HepG2 (cell line): ENCODE results near the gene LSM3. TPM values are rescaled to one million over a fixed set of nuclear protein-coding genes. Genes with fewer than 3 reads are reported as not detected.

Experiments used
- DR1 ChIP-seq: sonication (generic); formaldehyde crosslinking; IDR thresholded peaks from 2 replicates; pipeline ENCODE4 v1.8.0; 2021; ENCODE audit warnings: mild to moderate bottlenecking, missing genetic modification reagents, inconsistent platforms
- ETV6 ChIP-seq: sonication (generic); formaldehyde crosslinking; conservative IDR thresholded peaks from 2 replicates; pipeline ENCODE4 v1.4.0; 2020; ENCODE audit warnings: missing genetic modification reagents
- FIP1L1 ChIP-seq: fragments of 200-400 bp; formaldehyde crosslinking; IDR thresholded peaks from 2 replicates; pipeline ENCODE4 v1.6.1; 2018; ENCODE audit warnings: low read depth, mild to moderate bottlenecking, low read length, moderate library complexity, borderline replicate concordance; ENCODE audit not compliant: insufficient read depth
- GATA4 ChIP-seq: sonication (generic); IDR thresholded peaks from 2 replicates; pipeline ENCODE4 v1.6.1; 2016; ENCODE audit warnings: antibody characterized with exemption, low read depth, borderline replicate concordance
- SETDB1 ChIP-seq: sonication (generic); formaldehyde crosslinking; IDR thresholded peaks from 2 replicates; pipeline ENCODE4 v1.5.1; 2020; ENCODE audit warnings: missing genetic modification reagents, mild to moderate bottlenecking, borderline replicate concordance
- SRSF9 ChIP-seq: fragments of 200-400 bp; formaldehyde crosslinking; IDR thresholded peaks from 2 replicates; pipeline ENCODE4 v1.6.1; 2018; ENCODE audit warnings: borderline replicate concordance, mild to moderate bottlenecking, low read depth, low read length; ENCODE audit not compliant: insufficient read depth, poor library complexity, severe bottlenecking
- ZNF17 ChIP-seq: sonication (generic); formaldehyde crosslinking; IDR thresholded peaks from 2 replicates; pipeline ENCODE4 v1.5.0; 2020; ENCODE audit warnings: mild to moderate bottlenecking, missing genetic modification reagents
- ZNF329 ChIP-seq: sonication (generic); formaldehyde crosslinking; IDR thresholded peaks from 2 replicates; pipeline ENCODE4 v1.9.0; 2021; ENCODE audit warnings: low read depth, mild to moderate bottlenecking, missing genetic modification reagents
- ZNF460 ChIP-seq: sonication (generic); formaldehyde crosslinking; IDR thresholded peaks from 2 replicates; pipeline ENCODE4 v1.5.1; 2020; ENCODE audit warnings: missing genetic modification reagents, mild to moderate bottlenecking, borderline replicate concordance
- ZNF484 ChIP-seq: sonication (generic); formaldehyde crosslinking; IDR thresholded peaks from 2 replicates; pipeline ENCODE4 v1.5.1; 2020; ENCODE audit warnings: mild to moderate bottlenecking, low read depth, missing genetic modification reagents, borderline replicate concordance
- ZNF619 ChIP-seq: sonication (generic); formaldehyde crosslinking; IDR thresholded peaks from 2 replicates; pipeline ENCODE4 v1.4.0; 2020; ENCODE audit warnings: mild to moderate bottlenecking, missing genetic modification reagents
- ZNF747 ChIP-seq: sonication (generic); formaldehyde crosslinking; IDR thresholded peaks from 2 replicates; pipeline ENCODE4 v1.8.1; 2023; ENCODE audit warnings: missing genetic modification reagents, mild to moderate bottlenecking, borderline replicate concordance
- ZNF790 ChIP-seq: sonication (generic); formaldehyde crosslinking; IDR thresholded peaks from 2 replicates; pipeline ENCODE4 v1.8.0; 2022; ENCODE audit warnings: missing genetic modification reagents, mild to moderate bottlenecking, borderline replicate concordance
- ZZZ3 ChIP-seq: sonication (generic); formaldehyde crosslinking; IDR thresholded peaks from 2 replicates; pipeline ENCODE4 v1.4.0; 2020; ENCODE audit warnings: missing genetic modification reagents, mild to moderate bottlenecking, borderline replicate concordance
- polyA plus RNA-seq, 8 experiments: library from polyadenylated mRNA; depleted of rRNA in 3 of 8; stranded (reverse) in 7 of 8; unstranded in 1 of 8; fragments of >200 nt; fragmentation: Illumina TruSeq in 4 of 8; extraction: Trizol in 4 of 8; gene quantifications; 2 replicates each; pipeline versions ENCODE4 v1.2.1 to v1.2.3, GENCODE V29; 2011 to 2016; ENCODE audit warnings: low read depth in 4 of 8, missing spikeins in 1 of 8, mixed read lengths in 1 of 8; ENCODE audit not compliant: insufficient read depth in 1 of 8
- total RNA-seq, 5 experiments: library from RNA; depleted of rRNA; stranded (reverse); fragments of >200 nt; fragmentation: Illumina TruSeq; extraction: Trizol; gene quantifications; 2 replicates each; pipeline ENCODE4 v1.2.3, GENCODE V29; 2016; ENCODE audit warnings: low read depth in 1 of 5
- TF ChIP-seq, protein P1 (sequence below): sonication (generic); formaldehyde crosslinking; IDR thresholded peaks from 2 replicates; pipeline ENCODE4 v1.4.0; 2020; ENCODE audit warnings: missing genetic modification reagents, low read depth, mild to moderate bottlenecking, borderline replicate concordance
- TF ChIP-seq, protein P2 (sequence below): sonication (generic); formaldehyde crosslinking; IDR thresholded peaks from 2 replicates; pipeline ENCODE4 v1.4.0; 2020; ENCODE audit warnings: missing genetic modification reagents
- TF ChIP-seq, protein P3 (sequence below): sonication (generic); formaldehyde crosslinking; IDR thresholded peaks from 2 replicates; pipeline ENCODE4 v1.8.0; 2022; ENCODE audit warnings: missing genetic modification reagents, mild to moderate bottlenecking, borderline replicate concordance
- TF ChIP-seq, protein P4 (sequence below): IDR thresholded peaks from 2 replicates; pipeline ENCODE4 v1.6.1; 2012; ENCODE audit warnings: inconsistent platforms
- TF ChIP-seq, protein P5 (sequence below): sonication (generic); formaldehyde crosslinking; IDR thresholded peaks from 2 replicates; pipeline ENCODE4 v1.5.1; 2020; ENCODE audit warnings: mild to moderate bottlenecking, moderate library complexity, missing genetic modification reagents
- TF ChIP-seq, protein P6 (sequence below): sonication (generic); formaldehyde crosslinking; IDR thresholded peaks from 2 replicates; pipeline ENCODE4 v1.5.0; 2020; ENCODE audit warnings: missing genetic modification reagents

Gene LSM3
- total and polyA plus RNA-seq, 2 of the 13 experiments (the other 11 are each of a cell fraction or from before 2014, with no cell fraction given): 5.1 to 19.4 TPM

DNA sequence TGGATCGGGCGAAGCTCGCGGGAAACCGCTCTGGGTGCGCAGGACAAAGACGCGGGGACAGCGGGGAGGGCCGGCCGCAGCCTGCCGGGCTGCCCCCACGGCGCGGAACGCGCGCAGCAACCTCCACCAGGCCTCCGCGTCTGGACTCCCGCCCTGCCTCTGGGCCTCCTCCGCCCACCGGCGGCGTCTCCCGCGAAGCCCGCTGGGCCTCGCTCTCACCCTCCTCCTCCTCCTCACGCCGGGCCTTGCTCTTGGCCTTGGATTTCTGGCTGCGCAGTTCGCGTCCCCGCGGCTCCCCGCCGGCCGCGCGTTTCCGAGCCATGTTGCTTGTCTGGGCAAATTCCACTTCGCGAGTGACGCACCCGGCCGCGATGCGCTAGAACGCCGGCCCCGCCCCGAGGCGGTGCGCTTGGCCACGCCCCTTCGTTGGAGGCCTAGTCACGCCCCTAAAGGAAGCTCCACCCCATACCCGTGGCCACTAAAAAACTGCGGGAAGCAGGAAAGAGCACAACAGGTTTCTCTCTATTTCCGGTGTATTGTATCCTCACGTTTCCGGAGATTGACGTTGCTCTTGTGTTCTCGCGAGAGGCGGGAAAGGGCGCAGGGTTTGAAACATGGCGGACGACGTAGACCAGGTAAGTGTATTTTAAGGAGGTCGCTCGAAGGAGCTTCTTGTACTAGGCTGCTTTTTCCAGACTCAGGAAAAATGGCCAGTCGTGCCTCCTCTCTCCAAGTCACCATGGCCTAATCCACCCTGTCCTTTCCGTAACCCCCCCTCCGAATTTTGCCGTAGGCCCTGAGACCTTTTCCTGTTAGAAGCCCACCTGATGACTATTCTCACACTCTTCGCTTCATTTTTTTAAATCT is at the start of gene LSM3, which contains the start of gene XPC (continued):
- 0 out of 2 replicates have a peak, but pooled peaks have one; percentile 65 for TF ChIP-seq ZNF329
- peak; percentile 57; the same call in 1 of the 2 replicates for TF ChIP-seq GATA4
- TF ChIP-seq SETDB1 (CRISPR knock-in tag): no peak
- 0 out of 2 replicates have a peak, but pooled peaks have one; percentile 75 for TF ChIP-seq FIP1L1
- peak; percentile 63; the same call in 1 of the 2 replicates for TF ChIP-seq DR1 (CRISPR knock-in tag)
- TF ChIP-seq ZNF460 (CRISPR knock-in tag): no peak; the same call in 1 of the 2 replicates
- 0 out of 2 replicates have a peak, but pooled peaks have one; percentile 43 for TF ChIP-seq ZNF619 (CRISPR knock-in tag)
- TF ChIP-seq, protein P1, sequence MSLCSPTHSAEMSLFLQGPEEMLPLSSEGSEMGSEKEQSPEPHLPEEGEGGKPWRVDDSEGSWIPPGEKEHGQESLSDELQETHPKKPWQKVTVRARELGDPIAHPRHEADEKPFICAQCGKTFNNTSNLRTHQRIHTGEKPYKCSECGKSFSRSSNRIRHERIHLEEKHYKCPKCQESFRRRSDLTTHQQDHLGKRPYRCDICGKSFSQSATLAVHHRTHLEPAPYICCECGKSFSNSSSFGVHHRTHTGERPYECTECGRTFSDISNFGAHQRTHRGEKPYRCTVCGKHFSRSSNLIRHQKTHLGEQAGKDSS (CRISPR knock-in tag): peak; percentile 78
- TF ChIP-seq, protein P2, sequence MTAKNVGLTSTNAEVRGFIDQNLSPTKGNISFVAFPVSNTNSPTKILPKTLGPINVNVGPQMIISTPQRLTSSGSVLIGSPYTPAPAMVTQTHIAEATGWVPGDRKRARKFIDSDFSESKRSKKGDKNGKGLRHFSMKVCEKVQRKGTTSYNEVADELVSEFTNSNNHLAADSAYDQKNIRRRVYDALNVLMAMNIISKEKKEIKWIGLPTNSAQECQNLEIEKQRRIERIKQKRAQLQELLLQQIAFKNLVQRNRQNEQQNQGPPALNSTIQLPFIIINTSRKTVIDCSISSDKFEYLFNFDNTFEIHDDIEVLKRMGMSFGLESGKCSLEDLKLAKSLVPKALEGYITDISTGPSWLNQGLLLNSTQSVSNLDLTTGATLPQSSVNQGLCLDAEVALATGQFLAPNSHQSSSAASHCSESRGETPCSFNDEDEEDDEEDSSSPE (CRISPR knock-in tag): peak; percentile 94
- peak; percentile 78; the same call in 1 of the 2 replicates for TF ChIP-seq ZNF747 (CRISPR knock-in tag)
- TF ChIP-seq, protein P3, sequence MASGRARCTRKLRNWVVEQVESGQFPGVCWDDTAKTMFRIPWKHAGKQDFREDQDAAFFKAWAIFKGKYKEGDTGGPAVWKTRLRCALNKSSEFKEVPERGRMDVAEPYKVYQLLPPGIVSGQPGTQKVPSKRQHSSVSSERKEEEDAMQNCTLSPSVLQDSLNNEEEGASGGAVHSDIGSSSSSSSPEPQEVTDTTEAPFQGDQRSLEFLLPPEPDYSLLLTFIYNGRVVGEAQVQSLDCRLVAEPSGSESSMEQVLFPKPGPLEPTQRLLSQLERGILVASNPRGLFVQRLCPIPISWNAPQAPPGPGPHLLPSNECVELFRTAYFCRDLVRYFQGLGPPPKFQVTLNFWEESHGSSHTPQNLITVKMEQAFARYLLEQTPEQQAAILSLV (CRISPR knock-in tag): peak; percentile 91
- TF ChIP-seq ZNF17 (CRISPR knock-in tag): no peak
- TF ChIP-seq, protein P4, sequence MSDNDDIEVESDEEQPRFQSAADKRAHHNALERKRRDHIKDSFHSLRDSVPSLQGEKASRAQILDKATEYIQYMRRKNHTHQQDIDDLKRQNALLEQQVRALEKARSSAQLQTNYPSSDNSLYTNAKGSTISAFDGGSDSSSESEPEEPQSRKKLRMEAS: no peak; the same call in 1 of the 2 replicates
- no peak for TF ChIP-seq SRSF9
- TF ChIP-seq, protein P5, sequence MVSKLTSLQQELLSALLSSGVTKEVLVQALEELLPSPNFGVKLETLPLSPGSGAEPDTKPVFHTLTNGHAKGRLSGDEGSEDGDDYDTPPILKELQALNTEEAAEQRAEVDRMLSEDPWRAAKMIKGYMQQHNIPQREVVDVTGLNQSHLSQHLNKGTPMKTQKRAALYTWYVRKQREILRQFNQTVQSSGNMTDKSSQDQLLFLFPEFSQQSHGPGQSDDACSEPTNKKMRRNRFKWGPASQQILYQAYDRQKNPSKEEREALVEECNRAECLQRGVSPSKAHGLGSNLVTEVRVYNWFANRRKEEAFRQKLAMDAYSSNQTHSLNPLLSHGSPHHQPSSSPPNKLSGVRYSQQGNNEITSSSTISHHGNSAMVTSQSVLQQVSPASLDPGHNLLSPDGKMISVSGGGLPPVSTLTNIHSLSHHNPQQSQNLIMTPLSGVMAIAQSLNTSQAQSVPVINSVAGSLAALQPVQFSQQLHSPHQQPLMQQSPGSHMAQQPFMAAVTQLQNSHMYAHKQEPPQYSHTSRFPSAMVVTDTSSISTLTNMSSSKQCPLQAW: peak; percentile 74
- TF ChIP-seq, protein P6, sequence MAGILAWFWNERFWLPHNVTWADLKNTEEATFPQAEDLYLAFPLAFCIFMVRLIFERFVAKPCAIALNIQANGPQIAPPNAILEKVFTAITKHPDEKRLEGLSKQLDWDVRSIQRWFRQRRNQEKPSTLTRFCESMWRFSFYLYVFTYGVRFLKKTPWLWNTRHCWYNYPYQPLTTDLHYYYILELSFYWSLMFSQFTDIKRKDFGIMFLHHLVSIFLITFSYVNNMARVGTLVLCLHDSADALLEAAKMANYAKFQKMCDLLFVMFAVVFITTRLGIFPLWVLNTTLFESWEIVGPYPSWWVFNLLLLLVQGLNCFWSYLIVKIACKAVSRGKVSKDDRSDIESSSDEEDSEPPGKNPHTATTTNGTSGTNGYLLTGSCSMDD: no peak
- 0 out of 2 replicates have a peak, but pooled peaks have one; percentile 4 for TF ChIP-seq ZNF484 (CRISPR knock-in tag)
- no peak for TF ChIP-seq ZNF790
- peak; percentile 30; the same call in 1 of the 2 replicates for TF ChIP-seq ETV6 (CRISPR knock-in tag)
- peak; percentile 42; the same call in 1 of the 2 replicates for TF ChIP-seq ZZZ3 (CRISPR knock-in tag)
